Measurements from ENCODE around the gene RERE. TPM values are rescaled to one million over a fixed set of nuclear protein-coding genes. Genes with fewer than 3 reads are reported as not detected.

RERE gene
- total RNA-seq, 1 donor, result 27.0 TPM

- no peak overlapping the region for H3K4me3 ChIP-seq (ENCODE audit: low read depth, low read length)
- no peak for TF ChIP-seq CTCF (IDR thresholded peaks at IDR 0.05; ENCODE audit: insufficient read depth, low read length)
- DNase-seq (ENCODE audit: low read depth), result no peak
Observed at GRCh38 chr1:8631163-8631562, 186.3 kb downstream of the RERE start.

GRCh38 chr1:8629241-8630091 lies 188.0 kb downstream of the RERE start:
- H3K4me3 ChIP-seq (ENCODE audit: low read depth, low read length), result no peak overlapping the region
- no peak for TF ChIP-seq CTCF (IDR thresholded peaks at IDR 0.05; ENCODE audit: insufficient read depth, low read length)
- DNase-seq (ENCODE audit: low read depth), result peak; percentile 61

GRCh38 chr1:8628606-8629005 lies 188.8 kb downstream of the RERE start:
- H3K4me3 ChIP-seq (ENCODE audit: low read depth, low read length), result no peak overlapping the region
- no peak for TF ChIP-seq CTCF (IDR thresholded peaks at IDR 0.05; ENCODE audit: insufficient read depth, low read length)

GRCh38 chr1:8627728-8628127 lies 189.7 kb downstream of the RERE start:
- H3K4me3 ChIP-seq (ENCODE audit: low read depth, low read length), result no peak overlapping the region
- no peak for DNase-seq (ENCODE audit: low read depth)
- TF ChIP-seq CTCF (IDR thresholded peaks at IDR 0.05; ENCODE audit: insufficient read depth, low read length), result no peak

More at GRCh38 chr1:8628606-8629005, 188.8 kb downstream of the RERE start:
- peak; percentile 35 for DNase-seq (ENCODE audit: low read depth)

- no peak overlapping the region for H3K4me3 ChIP-seq (ENCODE audit: low read depth, low read length)
- DNase-seq (ENCODE audit: low read depth), result peak; percentile 99
Observed at GRCh38 chr1:8625981-8626898, 191.2 kb downstream of the RERE start.

More at GRCh38 chr1:8625981-8626898, 191.2 kb downstream of the RERE start:
- no peak for TF ChIP-seq CTCF (IDR thresholded peaks at IDR 0.05; ENCODE audit: insufficient read depth, low read length)

Measured in fibroblast of the aortic adventitia (primary cell).